Mesendoderm (in vitro differentiated cells): ENCODE measurements around the gene OGA.

Source experiments
- DNase-seq: peaks from one replicate; pipeline ENCODE4 v3.0.0; 2013
- H2AK5ac ChIP-seq: 2 replicates; pipeline ENCODE4 v1.6.1; 2013; ENCODE audit warnings: low read length, inconsistent platforms
- H2BK120ac ChIP-seq: 2 replicates; pipeline ENCODE4 v1.6.1; 2013; ENCODE audit warnings: low read depth, mild to moderate bottlenecking, low read length, moderate library complexity, mixed read lengths
- H2BK15ac ChIP-seq: replicated peaks from 2 replicates; pipeline ENCODE4 v1.6.1; 2013; ENCODE audit warnings: low read depth, mild to moderate bottlenecking, moderate library complexity
- H2BK5ac ChIP-seq: 2 replicates; pipeline ENCODE4 v1.6.1; 2013; ENCODE audit warnings: low read length, inconsistent platforms
- H3K18ac ChIP-seq: 2 replicates; pipeline ENCODE4 v1.6.1; 2013; ENCODE audit warnings: mild to moderate bottlenecking, low read length, mixed read lengths
- H3K23ac ChIP-seq: one replicate; pipeline ENCODE4 v1.6.1; 2013; ENCODE audit warnings: low read length
- H3K27ac ChIP-seq: 2 replicates; pipeline ENCODE4 v1.5.1; 2013; ENCODE audit warnings: low read depth, mild to moderate bottlenecking, inconsistent platforms, low read length, moderate library complexity
- H3K27me3 ChIP-seq: 2 replicates; pipeline ENCODE4 v1.6.1; 2013; ENCODE audit warnings: low read length, control low read depth, mild to moderate bottlenecking, inconsistent platforms; ENCODE audit not compliant: insufficient read depth, poor library complexity
- H3K36me3 ChIP-seq: 2 replicates; pipeline ENCODE4 v1.6.1; 2013; ENCODE audit warnings: low read length, inconsistent platforms; ENCODE audit not compliant: control insufficient read depth, insufficient read depth
- H3K4ac ChIP-seq: one replicate; pipeline ENCODE4 v1.6.1; 2013; ENCODE audit warnings: low read depth, mild to moderate bottlenecking, low read length, moderate library complexity
- H3K4me1 ChIP-seq: 2 replicates; pipeline ENCODE4 v1.6.1; 2013; ENCODE audit warnings: low read depth, low read length, inconsistent platforms; ENCODE audit not compliant: control insufficient read depth
- H3K4me2 ChIP-seq: 2 replicates; pipeline ENCODE4 v1.6.1; 2013; ENCODE audit warnings: low read length
- H3K4me3 ChIP-seq: 2 replicates; pipeline ENCODE4 v1.5.1; 2013; ENCODE audit warnings: mild to moderate bottlenecking, low read length
- H3K56ac ChIP-seq: one replicate; pipeline ENCODE4 v1.6.1; 2013; ENCODE audit warnings: low read length
- H3K79me1 ChIP-seq: 2 replicates; pipeline ENCODE4 v1.6.1; 2013; ENCODE audit warnings: low read length, inconsistent platforms
- H3K79me2 ChIP-seq: 2 replicates; pipeline ENCODE4 v1.6.1; 2013; ENCODE audit warnings: mild to moderate bottlenecking, low read length; ENCODE audit not compliant: control insufficient read depth, insufficient read depth
- H3K9ac ChIP-seq: 2 replicates; pipeline ENCODE4 v1.6.1; 2013; ENCODE audit warnings: low read length, inconsistent platforms
- H4K5ac ChIP-seq: one replicate; pipeline ENCODE4 v1.6.1; 2013; ENCODE audit warnings: low read length
- H4K8ac ChIP-seq: one replicate; pipeline ENCODE4 v1.6.1; 2013; ENCODE audit warnings: low read depth, mild to moderate bottlenecking, control low read depth, low read length, moderate library complexity
- WGBS: extraction: QIAGEN DNeasy Blood & Tissue Kit; methylation state at CpG from one replicate; pipeline ENCODE4 v1.1.7; 2013; ENCODE audit warnings: low lambda C conversion rate, missing lambda C conversion rate; ENCODE audit not compliant: insufficient coverage; ENCODE audit errors: extremely low coverage; 5-methylcytosine and 5-hydroxymethylcytosine counted together

OGA gene

DNA sequence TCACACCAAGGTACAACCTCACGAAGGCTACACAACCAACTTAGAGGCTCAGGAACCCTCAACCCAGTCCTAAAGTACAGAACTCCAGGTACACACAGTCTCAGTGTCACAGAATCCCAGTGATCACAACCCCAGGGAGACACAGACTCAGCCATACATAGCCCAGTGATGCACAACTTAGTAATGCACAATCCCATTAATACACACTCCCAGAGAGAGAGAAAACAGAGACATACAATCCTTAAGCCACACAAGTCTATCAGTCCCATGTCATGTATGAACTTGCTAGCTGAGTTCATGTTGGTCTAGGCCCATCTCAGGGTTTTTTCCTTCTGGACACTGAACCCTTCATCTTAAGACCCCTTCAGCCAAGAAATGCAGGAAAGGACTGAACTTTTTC, 20.8 kb upstream of the OGA start:
- no peak overlapping the region for H2AK5ac ChIP-seq
- no peak overlapping the region for H3K4ac ChIP-seq
- H3K56ac ChIP-seq: no peak overlapping the region
- no peaks in the 10 kb centered on the region for H3K79me1 ChIP-seq
- no CpG with 5 or more reads among the region's 1 CpG for WGBS
- no peak overlapping the region for H3K23ac ChIP-seq
- H2BK120ac ChIP-seq: no peak overlapping the region
- no peak overlapping the region for H3K18ac ChIP-seq
- peaks cover under 1% of the 10 kb centered on the region for H3K4me1 ChIP-seq
- H2BK5ac ChIP-seq: no peak overlapping the region
- DNase-seq: no peak
- no peak overlapping the region for H3K9ac ChIP-seq
- H3K36me3 ChIP-seq: no peaks in the 10 kb centered on the region
- no peak overlapping the region for H3K4me2 ChIP-seq
- peaks cover 2% of the 10 kb centered on the region for H3K27me3 ChIP-seq
- H2BK15ac ChIP-seq: no peak overlapping the region
- no peaks in the 10 kb centered on the region for H3K79me2 ChIP-seq
- H4K8ac ChIP-seq: no peak overlapping the region
- H3K4me3 ChIP-seq: no peak overlapping the region
- no peak overlapping the region for H3K27ac ChIP-seq
- H4K5ac ChIP-seq: no peak overlapping the region

DNA sequence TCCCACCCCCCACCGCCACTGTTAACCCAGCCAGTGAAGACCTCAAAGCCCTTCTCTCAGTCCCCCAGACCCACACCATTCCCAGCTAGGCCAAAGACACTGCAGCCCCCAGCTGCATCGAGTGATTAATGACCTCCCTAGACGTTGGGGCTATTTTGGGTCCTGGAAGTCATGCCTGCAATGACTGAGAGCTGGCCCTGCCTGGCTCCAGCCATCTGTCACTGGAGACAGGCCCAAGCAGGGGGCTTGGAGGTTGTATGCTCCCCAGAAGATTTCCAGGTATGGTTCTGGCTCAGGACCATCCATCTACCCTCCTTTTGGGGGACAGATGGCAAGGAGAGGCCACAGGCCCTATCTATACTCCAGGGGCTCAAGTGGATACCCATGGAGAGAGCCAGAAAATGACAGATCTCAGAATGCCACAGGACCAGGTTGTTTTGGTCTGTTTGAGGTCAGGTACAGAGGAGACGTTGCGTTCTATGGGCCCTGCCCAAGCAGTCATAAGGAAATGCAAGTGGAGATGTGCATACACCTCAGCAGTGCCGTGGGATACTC, 20.2 kb upstream of the OGA start:
- no peak overlapping the region for H3K4me2 ChIP-seq
- no peak overlapping the region for H3K23ac ChIP-seq
- no peak overlapping the region for H4K5ac ChIP-seq
- H4K8ac ChIP-seq: no peak overlapping the region
- WGBS: no CpG with 5 or more reads among the region's 6 CpGs
- H3K9ac ChIP-seq: no peak overlapping the region
- no peak overlapping the region for H3K4me3 ChIP-seq
- H2BK15ac ChIP-seq: no peak overlapping the region
- H3K56ac ChIP-seq: no peak overlapping the region
- no peaks in the 10 kb centered on the region for H3K79me1 ChIP-seq
- H3K36me3 ChIP-seq: no peaks in the 10 kb centered on the region
- no peak for DNase-seq
- H3K4ac ChIP-seq: no peak overlapping the region
- no peak overlapping the region for H2BK120ac ChIP-seq
- no peak overlapping the region for H2BK5ac ChIP-seq
- H3K27me3 ChIP-seq: peaks cover 2% of the 10 kb centered on the region
- H3K4me1 ChIP-seq: no peaks in the 10 kb centered on the region
- no peak overlapping the region for H3K18ac ChIP-seq
- H3K27ac ChIP-seq: no peak overlapping the region
- H3K79me2 ChIP-seq: no peaks in the 10 kb centered on the region
- no peak overlapping the region for H2AK5ac ChIP-seq

- Histone ChIP-seq H4K8ac (no peak overlapping the region), H3K79me2 (no peaks in the 10 kb centered on the region), H3K23ac (no peak overlapping the region), H2BK5ac (no peak overlapping the region), H3K18ac (no peak overlapping the region), H3K56ac (no peak overlapping the region), H3K4ac (no peak overlapping the region), H3K27ac (no peak overlapping the region), H2BK120ac (no peak overlapping the region), H3K4me3 (no peak overlapping the region), H3K27me3 (peaks cover 2% of the 10 kb centered on the region), H4K5ac (no peak overlapping the region), H3K36me3 (no peaks in the 10 kb centered on the region), H2AK5ac (no peak overlapping the region), H3K79me1 (no peaks in the 10 kb centered on the region), H3K9ac (no peak overlapping the region), H3K4me2 (no peak overlapping the region), H3K4me1 (no peaks in the 10 kb centered on the region), H2BK15ac (no peak overlapping the region)
- WGBS: no CpG with 5 or more reads among the region's 2 CpGs
- no peak for DNase-seq
These were observed 19.5 kb upstream of the OGA start for GRCh38 chr10:101837748-101838147.

- WGBS: no CpG with 5 or more reads among the region's 4 CpGs
- Histone ChIP-seq H2AK5ac (no peak overlapping the region), H3K4me2 (no peak overlapping the region), H3K56ac (no peak overlapping the region), H3K4ac (no peak overlapping the region), H2BK120ac (no peak overlapping the region), H3K79me1 (no peaks in the 10 kb centered on the region), H3K36me3 (no peaks in the 10 kb centered on the region), H2BK5ac (no peak overlapping the region), H3K18ac (no peak overlapping the region), H3K27ac (no peak overlapping the region), H3K79me2 (no peaks in the 10 kb centered on the region), H3K23ac (no peak overlapping the region), H4K8ac (no peak overlapping the region), H4K5ac (no peak overlapping the region), H3K9ac (no peak overlapping the region), H2BK15ac (no peak overlapping the region), H3K4me3 (no peak overlapping the region), H3K27me3 (no peaks in the 10 kb centered on the region), H3K4me1 (peaks cover 2% of the 10 kb centered on the region)
- no peak for DNase-seq
These were observed 17.1 kb upstream of the OGA start for GRCh38 chr10:101835362-101835761.

DNA sequence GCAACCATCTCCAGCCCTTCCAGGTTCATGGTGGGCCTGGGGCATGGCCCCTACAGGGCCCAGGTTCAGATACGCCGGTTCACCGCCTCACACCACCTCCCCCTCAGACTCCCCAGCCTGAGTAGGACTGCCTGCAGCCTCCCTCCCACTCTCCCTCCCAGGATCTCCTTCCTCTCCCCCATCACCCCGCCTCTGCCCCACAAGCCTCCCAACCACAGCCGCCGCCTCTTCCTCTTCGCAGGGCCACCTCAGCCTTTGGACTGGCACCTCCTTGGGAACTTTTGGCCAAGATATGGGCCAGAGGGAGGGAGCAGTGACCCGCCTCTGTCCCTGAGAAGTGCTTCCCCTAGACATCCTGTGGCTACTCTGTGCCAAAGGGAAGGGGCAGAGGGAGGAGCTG, 16.1 kb upstream of the OGA start:
- Histone ChIP-seq H2BK15ac (no peak overlapping the region), H3K27me3 (no peaks in the 10 kb centered on the region), H3K27ac (no peak overlapping the region), H3K56ac (no peak overlapping the region), H3K18ac (no peak overlapping the region), H3K79me2 (no peaks in the 10 kb centered on the region), H3K4me1 (peaks cover 6% of the 10 kb centered on the region), H2BK5ac (no peak overlapping the region), H2AK5ac (no peak overlapping the region), H4K8ac (no peak overlapping the region), H3K79me1 (no peaks in the 10 kb centered on the region), H3K9ac (no peak overlapping the region), H2BK120ac (no peak overlapping the region), H4K5ac (no peak overlapping the region), H3K36me3 (no peaks in the 10 kb centered on the region), H3K4ac (no peak overlapping the region), H3K4me3 (no peak overlapping the region), H3K23ac (no peak overlapping the region), H3K4me2 (no peak overlapping the region)
- WGBS: no CpG with 5 or more reads among the region's 8 CpGs
- no peak for DNase-seq

- H2BK15ac ChIP-seq: no peak overlapping the region
- no peak overlapping the region for H3K9ac ChIP-seq
- H3K27me3 ChIP-seq: no peaks in the 10 kb centered on the region
- H4K8ac ChIP-seq: no peak overlapping the region
- H4K5ac ChIP-seq: no peak overlapping the region
- H3K36me3 ChIP-seq: no peaks in the 10 kb centered on the region
- no peak overlapping the region for H3K23ac ChIP-seq
- H2BK5ac ChIP-seq: no peak overlapping the region
- no peak overlapping the region for H3K56ac ChIP-seq
- H3K18ac ChIP-seq: no peak overlapping the region
- H3K4me1 ChIP-seq: peaks cover 6% of the 10 kb centered on the region
- DNase-seq: no peak
- WGBS: no CpG with 5 or more reads among the region's 1 CpG
- no peaks in the 10 kb centered on the region for H3K79me2 ChIP-seq
- H3K4me3 ChIP-seq: no peak overlapping the region
- no peak overlapping the region for H2BK120ac ChIP-seq
- no peak overlapping the region for H3K4ac ChIP-seq
- H3K4me2 ChIP-seq: no peak overlapping the region
- no peaks in the 10 kb centered on the region for H3K79me1 ChIP-seq
- H3K27ac ChIP-seq: no peak overlapping the region
- no peak overlapping the region for H2AK5ac ChIP-seq
These were observed 15.2 kb upstream of the OGA start for GRCh38 chr10:101833466-101833865.
